T47D (cell line): Measurements from ENCODE around the gene GNB1L.

ENCODE experiments used
- DNase-seq, 2 experiments: peaks; one replicate each; pipeline versions ENCODE4 v3.0.0 to v3.0.0-alpha.2; 2011 to 2012; ENCODE audit warnings: low read depth in 1 of 2, low spot score in 1 of 2
- JUND ChIP-seq: IDR thresholded peaks from 2 replicates; pipeline ENCODE4 v1.6.1; 2012; ENCODE audit warnings: low read depth
- in situ Hi-C: cut with HindIII; loops from 2 replicates; pipeline ENCODE4 v1.10.0; 2016; ENCODE audit warnings: low sequenced_read_pairs, low pct_unique_long_range_greater_than_20kb

The GNB1L gene

GRCh38 chr22:19895160-19895849 is 40.6 kb upstream of the GNB1L start:
- no peak for DNase-seq
- TF ChIP-seq JUND, result no peak
- in situ Hi-C loops, result no loop called here

DNA sequence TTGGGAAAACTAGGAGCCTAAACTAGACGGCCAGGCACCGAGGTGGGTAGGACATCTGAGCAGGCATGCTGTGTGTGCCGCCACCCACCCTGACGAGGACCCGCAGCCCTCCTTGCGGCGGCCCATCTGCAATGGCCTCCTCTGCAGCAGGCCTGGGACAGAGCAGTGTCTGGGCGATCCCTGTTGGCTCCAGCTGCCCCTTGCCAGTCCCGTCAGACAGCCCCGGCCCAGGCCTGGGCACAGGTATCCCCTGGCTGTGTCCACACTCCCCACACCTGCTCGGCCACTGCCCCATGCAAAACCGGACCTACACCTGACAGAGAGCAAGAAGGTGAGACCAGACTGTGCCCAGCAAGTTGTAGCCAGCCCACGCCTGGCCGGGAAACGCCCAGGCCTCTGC is 38.7 kb upstream of the GNB1L start:
- in situ Hi-C loops, result no loop called here
- TF ChIP-seq JUND, result no peak
- DNase-seq, result no peak

GRCh38 chr22:19892925-19893324 is 38.3 kb upstream of the GNB1L start:
- no peak for DNase-seq
- no peak for TF ChIP-seq JUND
- in situ Hi-C loops, result no loop called here

GRCh38 chr22:19892257-19892879 is 37.7 kb upstream of the GNB1L start:
- in situ Hi-C loops, result no loop called here
- DNase-seq, result no peak

GRCh38 chr22:19891317-19892256 is 36.9 kb upstream of the GNB1L start:
- TF ChIP-seq JUND, result no peak
- no peak for DNase-seq
- in situ Hi-C loops, result no loop called here

More at GRCh38 chr22:19892257-19892879, 37.7 kb upstream of the GNB1L start:
- TF ChIP-seq JUND, result no peak

DNA sequence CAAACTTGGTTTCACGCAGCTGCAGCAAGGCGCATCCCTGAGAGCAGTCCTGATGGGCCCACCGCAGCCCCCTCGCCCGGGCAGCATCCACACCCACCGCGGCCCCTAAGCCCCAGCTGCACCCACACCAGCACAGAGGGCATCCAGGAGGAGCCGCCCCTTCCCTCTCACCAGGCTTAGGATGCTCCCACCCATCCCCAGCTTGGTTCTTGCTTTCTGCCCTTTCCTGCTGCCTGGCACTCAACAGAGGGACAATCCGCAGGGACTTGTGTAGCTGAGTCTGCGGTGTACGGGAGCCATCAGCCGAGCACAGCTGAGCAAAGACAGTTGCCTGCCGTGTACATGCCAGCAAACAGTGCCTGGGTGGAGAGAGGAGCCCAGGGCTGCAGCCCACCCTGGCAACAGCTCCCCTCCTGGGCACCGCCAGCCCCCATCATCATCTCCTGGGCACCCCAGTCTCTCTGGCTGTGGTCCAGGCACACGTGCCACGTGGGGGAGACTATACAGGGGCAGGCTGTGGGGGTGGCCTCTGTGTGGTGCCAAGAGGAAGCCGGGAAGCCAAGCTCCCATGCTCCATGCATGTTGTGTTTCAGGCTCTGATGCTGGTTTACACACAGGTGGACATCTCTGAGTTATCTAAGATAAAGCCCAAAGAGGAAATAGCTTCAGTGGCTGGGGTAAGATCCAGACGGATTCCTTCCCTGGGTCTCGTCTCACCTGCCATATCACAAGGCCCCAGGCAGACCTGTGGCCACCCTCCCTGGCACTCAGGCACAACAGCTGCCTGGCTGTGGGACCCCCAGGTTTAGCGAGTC is 36.0 kb upstream of the GNB1L start:
- no peak for TF ChIP-seq JUND
- DNase-seq, result no peak
- in situ Hi-C loops, result no loop called here

- in situ Hi-C loops, result no loop called here
- no peak for TF ChIP-seq JUND
Observed at GRCh38 chr22:19889951-19890350, 35.3 kb upstream of the GNB1L start.

GRCh38 chr22:19888131-19888746 is 33.6 kb upstream of the GNB1L start:
- no peak for DNase-seq
- TF ChIP-seq JUND, result no peak
- in situ Hi-C loops, result no loop called here

More at GRCh38 chr22:19889951-19890350, 35.3 kb upstream of the GNB1L start:
- DNase-seq, result no peak

DNA sequence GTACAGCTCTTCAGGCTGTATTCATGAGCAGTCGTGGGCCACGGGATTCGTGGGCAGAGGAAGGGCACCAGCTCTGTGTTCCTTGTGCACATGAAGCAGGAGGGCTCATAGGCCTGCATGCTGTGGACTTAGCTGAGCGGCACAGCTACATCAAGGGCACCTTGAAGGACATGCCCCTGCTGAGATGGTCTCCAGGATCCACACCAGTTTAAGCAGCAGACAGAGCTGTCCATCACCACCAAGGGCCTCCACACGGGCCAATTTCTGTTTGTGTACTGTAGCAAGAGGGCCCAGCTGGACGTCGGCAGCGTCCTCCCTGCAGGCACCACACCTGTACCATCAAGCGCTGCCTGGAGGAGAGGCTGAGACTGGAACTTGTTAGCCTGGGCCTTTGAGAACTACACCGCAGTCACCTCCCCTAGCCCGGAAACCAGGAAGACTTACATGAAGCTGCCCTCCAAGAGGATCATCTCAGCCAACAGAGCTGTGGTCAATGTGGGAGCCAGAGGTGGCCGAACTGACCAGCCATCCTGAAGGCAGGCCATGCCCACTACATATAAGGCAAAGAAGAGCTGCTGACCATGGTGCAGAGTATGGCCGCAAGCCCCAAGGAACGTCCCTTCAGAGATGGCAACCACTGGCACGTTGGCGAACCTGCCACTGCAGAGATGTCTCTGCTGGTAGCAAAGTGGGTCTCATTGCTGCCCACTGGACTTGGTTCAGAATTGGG is 32.7 kb upstream of the GNB1L start:
- no peak for DNase-seq
- no peak for TF ChIP-seq JUND
- in situ Hi-C loops, result no loop called here

GRCh38 chr22:19886605-19887255 is 32.1 kb upstream of the GNB1L start:
- no peak for DNase-seq
- TF ChIP-seq JUND, result no peak
- in situ Hi-C loops, result no loop called here
